ENCODE measurements around the gene TPT1. TPM values are rescaled to one million over a fixed set of nuclear protein-coding genes. Genes with fewer than 3 reads are reported as not detected.
"Not testable (repeated sequence)": the region's sequence is repeated elsewhere in the genome, so short reads cannot be mapped to it uniquely, and the experiment has no call there.

Gene TPT1
- total and polyA plus RNA-seq, 8 donors: 2,995 to 4,358 (median 3,576) TPM

GRCh38 chr13:45353895-45354294, 12.9 kb upstream of the TPT1 start:
- DNase-seq (no peak), ATAC-seq (no peak), FAIRE-seq (no peak)
- Histone ChIP-seq H3K4me1 (no peaks in the 10 kb centered on the region), H3K27ac (no peak overlapping the region), H3K27me3 (no peaks in the 10 kb centered on the region), H3K9me3 (no peaks in the 10 kb centered on the region), H3K36me3 (no peaks in the 10 kb centered on the region), H3K4me3 (no peak overlapping the region)
- WGBS, 2 donors: 93 to 94% methylated on average over 1 of the region's 1 CpG
- TF ChIP-seq CTCF (IDR thresholded peaks at IDR 0.05): no peak
- intact Hi-C loops (cut with DNase I): no loop called here

GRCh38 chr13:45352031-45352430, 11.0 kb upstream of the TPT1 start:
- Histone ChIP-seq H3K9me3 (no peaks in the 10 kb centered on the region), H3K4me1 (no peaks in the 10 kb centered on the region), H3K27me3 (no peaks in the 10 kb centered on the region), H3K36me3 (peaks cover 0 to 8% (median 0%) of the 10 kb centered on the region in 3 donors), H3K27ac (no peak overlapping the region), H3K4me3 (no peak overlapping the region)
- 85% methylated on average over 10 of the region's 10 CpGs for WGBS, 2 donors
- no peak for TF ChIP-seq CTCF (IDR thresholded peaks at IDR 0.05)
- intact Hi-C loops (cut with DNase I): no loop called here
- DNase-seq (no peak), FAIRE-seq (no peak), ATAC-seq (no peak)

DNA sequence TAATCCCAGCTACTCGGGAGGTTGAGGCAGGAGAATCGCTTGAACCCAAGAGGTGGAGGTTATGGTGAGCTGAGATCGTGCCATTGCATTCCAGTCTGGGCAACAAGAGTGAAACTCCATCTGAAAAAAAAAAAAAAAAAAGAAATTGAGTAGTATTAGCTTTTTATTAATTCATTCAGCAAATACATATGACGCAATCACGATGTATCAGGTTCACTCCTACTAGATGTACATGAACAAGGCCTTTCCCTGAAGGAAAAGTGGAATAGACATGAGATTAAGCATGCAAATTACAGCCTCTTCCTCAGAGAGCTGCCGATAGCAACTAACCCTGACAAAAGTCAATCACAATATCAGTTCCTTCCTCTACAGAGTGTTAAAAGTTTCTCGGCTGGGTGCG, 9.2 kb upstream of the TPT1 start:
- H3K27me3 ChIP-seq: no peaks in the 10 kb centered on the region
- no peaks in the 10 kb centered on the region for H3K4me1 ChIP-seq
- WGBS, 2 donors: 95 to 99% methylated on average over 8 of the region's 8 CpGs
- ATAC-seq: no peak
- intact Hi-C loops (cut with DNase I): no loop called here
- H3K36me3 ChIP-seq: peaks cover 0 to 9% (median 0%) of the 10 kb centered on the region in 3 donors
- TF ChIP-seq CTCF (IDR thresholded peaks at IDR 0.05): no peak
- H3K27ac ChIP-seq: no peak overlapping the region
- H3K4me3 ChIP-seq: no peak overlapping the region
- H3K9me3 ChIP-seq: no peaks in the 10 kb centered on the region
- no peak for DNase-seq
- no peak for FAIRE-seq

GRCh38 chr13:45349438-45349837, 8.5 kb upstream of the TPT1 start:
- Histone ChIP-seq H3K36me3 (peaks cover 0 to 9% (median 0%) of the 10 kb centered on the region in 3 donors), H3K27ac (no peak overlapping the region), H3K27me3 (no peaks in the 10 kb centered on the region), H3K4me3 (no peak overlapping the region), H3K9me3 (no peaks in the 10 kb centered on the region), H3K4me1 (no peaks in the 10 kb centered on the region)
- intact Hi-C loops (cut with DNase I): no loop called here
- ATAC-seq: no peak
- 56 to 62% methylated on average over 2 of the region's 2 CpGs for WGBS, 2 donors
- TF ChIP-seq CTCF (IDR thresholded peaks at IDR 0.05): no peak
- no peak for DNase-seq
- FAIRE-seq: no peak

DNA sequence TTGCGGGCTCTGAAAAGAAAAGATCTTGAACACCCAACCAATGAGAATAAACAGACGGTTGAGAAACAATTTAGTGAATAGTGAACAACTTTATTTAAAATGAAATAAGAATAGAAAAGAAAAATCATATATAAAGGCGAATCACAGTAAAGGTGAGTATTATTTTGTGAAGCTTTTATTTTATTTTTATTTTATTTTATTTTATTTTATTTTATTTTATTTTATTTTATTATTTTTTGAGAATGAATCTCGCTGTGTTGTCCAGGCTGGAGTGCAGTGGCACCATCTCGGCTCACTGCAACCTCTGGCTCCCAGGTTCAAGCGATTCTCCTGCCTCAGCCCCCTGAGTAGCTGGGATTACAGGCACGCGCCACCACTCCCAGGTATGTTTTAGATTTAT, 3.1 kb upstream of the TPT1 start:
- H3K4me3 ChIP-seq; intact Hi-C loops (cut with DNase I); DNase-seq; H3K27me3 ChIP-seq; ATAC-seq; FAIRE-seq; H3K9me3 ChIP-seq; H3K27ac ChIP-seq: not testable (repeated sequence)
- Histone ChIP-seq H3K36me3 (peaks cover 0 to 19% (median 3%) of the 10 kb centered on the region in 3 donors), H3K4me1 (peaks cover 3 to 11% (median 4%) of the 10 kb centered on the region in 3 donors)
- WGBS, 2 donors: 96% methylated on average over 8 of the region's 8 CpGs

DNA sequence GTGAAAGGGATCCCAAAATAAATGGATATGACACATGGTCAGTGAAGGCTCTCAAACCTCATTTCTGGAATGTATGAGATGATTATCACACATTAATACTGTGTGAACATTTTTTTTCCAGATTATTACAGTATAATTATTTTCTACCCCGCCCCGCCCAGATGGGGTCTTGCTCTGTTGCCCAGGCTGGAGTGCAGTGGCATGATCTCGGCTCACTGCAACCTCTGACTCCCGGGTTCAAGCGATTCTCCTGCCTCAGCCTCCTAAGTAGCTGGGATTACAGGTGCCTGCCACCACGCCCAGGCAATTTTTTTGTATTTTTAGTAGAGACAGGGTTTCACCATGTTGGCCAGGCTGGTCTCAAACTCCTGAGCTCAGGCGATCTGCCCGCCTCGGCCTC, 2.1 kb upstream of the TPT1 start:
- 98 to 100% methylated on average over 9 of the region's 9 CpGs for WGBS, 2 donors
- ATAC-seq; H3K4me3 ChIP-seq; DNase-seq; FAIRE-seq; H3K9me3 ChIP-seq; H3K27ac ChIP-seq; intact Hi-C loops (cut with DNase I); H3K27me3 ChIP-seq: not testable (repeated sequence)
- peaks cover 11 to 21% (median 13%) of the 10 kb centered on the region in 3 donors for H3K4me1 ChIP-seq
- H3K36me3 ChIP-seq: peaks cover 3 to 29% (median 11%) of the 10 kb centered on the region in 3 donors

GRCh38 chr13:45342668-45343067, 1.7 kb upstream of the TPT1 start:
- peak in 2 of 6 donors; percentile 23 to 28 for DNase-seq
- intact Hi-C loops (cut with DNase I); H3K27me3 ChIP-seq; H3K9me3 ChIP-seq; ATAC-seq; FAIRE-seq: not testable (repeated sequence)
- peaks cover 6 to 31% (median 12%) of the 10 kb centered on the region in 3 donors for H3K36me3 ChIP-seq
- H3K4me3 ChIP-seq: peak overlapping the region in 2 of 4 donors; percentile 80 to 99
- H3K4me1 ChIP-seq: peaks cover 16 to 25% (median 18%) of the 10 kb centered on the region in 3 donors
- peak overlapping the region in 1 of 4 donors; percentile 100 for H3K27ac ChIP-seq
- 96 to 97% methylated on average over 14 of the region's 14 CpGs for WGBS, 2 donors

All from pancreas (tissue), 10 donors.